NCI-H1105 (cell line): ENCODE results near the gene REEP6.
"Not testable (repeated sequence)": the region's sequence is repeated elsewhere in the genome, so short reads cannot be mapped to it uniquely, and the experiment has no call there.

Source experiments
- DNase-seq: peaks from one replicate; lab custom pipeline; 2025; lab: John Stamatoyannopoulos, UW

REEP6 gene

DNA sequence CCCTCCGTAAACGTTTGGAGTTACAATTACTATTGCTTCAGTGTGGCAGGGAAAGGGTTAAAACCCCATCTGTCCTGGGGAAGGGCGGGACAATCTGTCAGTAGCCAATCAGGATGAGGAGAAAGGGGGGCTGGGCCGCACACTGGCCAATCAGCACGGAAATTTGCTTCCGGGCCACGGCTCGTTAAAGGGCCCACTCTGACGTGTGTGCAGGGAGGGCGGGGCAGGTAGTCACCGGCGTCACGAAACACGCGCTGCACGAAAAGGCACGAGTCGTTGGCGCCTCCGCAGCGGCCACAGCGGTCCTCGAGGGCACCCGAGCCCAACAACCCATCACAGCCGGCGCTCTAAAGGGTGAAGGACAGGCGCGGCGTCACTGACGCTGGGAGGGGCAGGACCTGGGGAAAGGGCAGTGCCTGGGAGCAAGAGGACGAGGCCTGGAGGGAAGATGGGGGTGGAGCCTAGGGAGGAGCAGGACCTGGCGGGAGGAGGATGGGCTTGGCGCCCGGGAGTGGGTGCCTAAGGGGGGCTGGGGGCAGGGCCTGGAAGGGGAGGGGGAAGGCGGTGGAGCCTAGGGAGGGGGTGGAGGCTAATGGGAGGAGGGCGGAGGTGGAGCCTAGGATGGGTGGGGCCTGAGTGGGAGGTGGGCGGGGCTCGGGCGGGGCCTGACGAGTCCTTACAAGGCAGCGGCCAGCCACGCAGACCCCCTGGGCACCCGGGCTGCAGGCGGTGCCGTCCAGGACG, 17.0 kb downstream of the REEP6 start:
- DNase-seq = peak; percentile 90

DNA sequence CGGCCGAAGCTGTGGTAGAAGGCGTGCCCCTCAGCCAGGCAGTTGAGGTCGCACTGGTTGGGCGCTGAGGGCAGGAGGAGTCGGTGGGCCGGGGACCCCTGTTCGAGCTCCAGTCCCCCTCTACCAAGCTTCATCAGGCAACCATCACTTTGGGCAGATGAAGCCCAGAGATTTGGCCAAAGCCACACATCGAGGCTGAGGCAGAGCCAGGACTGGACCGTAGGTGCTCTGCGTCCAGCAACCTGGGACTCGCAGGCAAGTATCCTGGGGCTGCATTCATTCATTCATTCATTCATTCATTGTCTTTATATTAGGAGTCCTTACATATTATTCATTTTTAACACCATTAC, 17.5 kb downstream of the REEP6 start:
- DNase-seq = no peak

DNA sequence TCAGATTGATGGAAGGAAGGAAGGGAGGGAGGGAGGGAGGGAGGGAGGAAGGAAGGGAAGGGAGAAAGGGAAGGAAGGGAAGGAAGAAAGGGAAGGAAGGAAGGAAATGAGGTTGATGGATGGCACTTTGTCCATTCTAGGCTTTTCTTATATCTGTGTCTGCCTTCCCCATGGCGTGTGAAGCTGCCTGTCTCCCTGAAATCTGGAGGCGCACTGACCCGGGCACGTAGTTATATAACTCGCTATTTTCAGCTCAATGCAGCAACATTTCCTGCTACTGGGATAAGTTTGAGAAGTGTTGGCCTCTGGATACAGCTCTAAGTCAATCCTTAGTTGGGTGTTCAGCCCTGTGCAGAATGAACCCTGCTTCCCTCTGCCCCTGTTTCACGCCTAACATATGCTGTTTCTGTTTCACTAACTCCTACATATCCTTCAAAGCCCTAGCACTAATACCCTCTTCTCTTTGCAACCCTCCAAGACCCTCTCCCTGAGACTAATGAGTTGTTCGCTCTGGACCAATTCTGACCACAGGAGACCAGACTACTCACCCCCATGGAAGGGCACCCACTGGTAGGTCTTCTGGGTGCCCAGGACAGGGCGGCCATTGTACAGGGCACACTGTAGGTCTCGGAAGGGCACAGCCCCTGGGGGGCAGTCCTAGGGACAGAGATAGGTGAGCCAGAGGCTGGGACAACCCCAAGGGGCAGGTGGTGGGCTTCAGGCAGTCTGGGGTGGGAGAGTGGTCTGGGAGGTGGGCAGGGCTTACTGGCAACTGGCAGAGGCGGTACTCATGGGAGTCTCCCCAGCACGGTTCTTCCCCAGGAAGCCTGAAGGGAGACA, 18.8 kb downstream of the REEP6 start:
- no peak for DNase-seq

GRCh38 chr19:1510442-1510806, 19.4 kb downstream of the REEP6 start:
- no peak for DNase-seq

DNA sequence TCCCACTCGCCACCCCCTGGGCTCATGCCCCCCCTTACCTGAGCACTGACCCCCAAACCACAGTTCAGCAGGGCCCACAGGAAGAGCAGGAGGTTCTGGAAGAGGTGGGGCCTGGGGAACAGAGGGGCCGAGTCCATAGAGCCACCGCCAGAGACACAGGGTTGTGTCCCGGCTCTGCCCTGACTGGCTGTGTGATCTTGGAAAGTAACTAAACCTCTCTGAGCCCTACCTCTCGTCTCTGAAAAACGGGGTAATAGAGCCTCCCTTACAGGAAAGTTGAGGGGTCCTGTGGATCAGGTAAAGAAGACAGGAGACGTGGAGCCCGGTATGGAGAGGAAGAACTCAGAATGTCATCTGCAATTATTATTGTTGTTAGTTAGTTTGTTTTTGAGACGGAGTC, 19.8 kb downstream of the REEP6 start:
- DNase-seq = no peak

DNA sequence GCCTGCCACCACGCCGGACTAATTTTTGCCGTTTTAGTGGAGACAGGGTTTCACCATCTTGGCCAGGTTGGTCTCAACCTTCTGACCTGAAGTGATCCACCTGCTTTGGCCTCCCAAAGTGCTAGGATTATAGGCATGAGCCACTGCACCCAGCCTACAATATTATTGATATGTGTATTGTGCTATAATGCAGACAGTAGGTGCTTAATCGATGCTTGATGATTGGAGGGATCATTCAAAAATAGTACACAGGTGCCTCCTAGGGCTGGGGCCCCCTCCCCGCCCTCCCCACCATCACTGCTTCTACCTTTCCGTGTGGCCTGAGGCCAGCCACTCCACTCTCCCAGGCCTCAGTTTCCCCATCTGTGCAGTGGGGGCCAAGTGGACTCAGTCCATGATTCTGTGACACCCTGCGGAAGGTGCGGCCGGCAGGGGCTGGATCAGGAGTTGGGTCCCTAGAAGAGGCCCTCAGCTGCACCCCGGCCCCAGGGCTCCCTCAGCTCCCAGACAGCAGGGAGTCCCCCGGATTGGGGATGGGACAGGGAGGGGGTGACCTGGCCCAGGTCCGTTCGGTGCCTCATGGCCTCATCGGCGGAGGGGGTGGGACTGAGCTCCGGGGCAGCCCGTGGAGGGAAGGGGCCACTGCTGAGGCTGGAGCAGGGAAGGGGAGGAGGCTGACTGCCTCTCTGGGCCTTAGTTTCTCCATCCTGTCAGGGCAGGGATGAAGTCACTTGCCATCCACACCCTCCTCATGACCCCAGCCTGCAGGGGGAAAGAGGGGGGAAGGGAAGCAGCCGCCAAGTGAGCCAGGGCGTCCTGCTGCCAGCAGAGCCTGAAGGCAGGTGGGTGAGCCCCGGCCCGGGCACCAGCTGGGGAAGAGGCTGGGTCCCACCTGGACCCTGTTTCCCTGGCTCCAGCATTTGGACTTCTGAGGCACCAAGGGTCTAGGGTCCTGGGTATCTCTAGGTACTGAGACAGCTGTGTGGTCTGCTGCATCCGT, 20.6 kb downstream of the REEP6 start:
- no peak for DNase-seq

- no peak for DNase-seq
Observed at GRCh38 chr19:1512671-1513498, 21.9 kb downstream of the REEP6 start, which contains the start of gene ADAMTSL5. Gene ADAMTSL5, minus strand, starts transcription at chr19:1513019. Its CDS starts 2,076 bp downstream, at chr19:1510943.

DNA sequence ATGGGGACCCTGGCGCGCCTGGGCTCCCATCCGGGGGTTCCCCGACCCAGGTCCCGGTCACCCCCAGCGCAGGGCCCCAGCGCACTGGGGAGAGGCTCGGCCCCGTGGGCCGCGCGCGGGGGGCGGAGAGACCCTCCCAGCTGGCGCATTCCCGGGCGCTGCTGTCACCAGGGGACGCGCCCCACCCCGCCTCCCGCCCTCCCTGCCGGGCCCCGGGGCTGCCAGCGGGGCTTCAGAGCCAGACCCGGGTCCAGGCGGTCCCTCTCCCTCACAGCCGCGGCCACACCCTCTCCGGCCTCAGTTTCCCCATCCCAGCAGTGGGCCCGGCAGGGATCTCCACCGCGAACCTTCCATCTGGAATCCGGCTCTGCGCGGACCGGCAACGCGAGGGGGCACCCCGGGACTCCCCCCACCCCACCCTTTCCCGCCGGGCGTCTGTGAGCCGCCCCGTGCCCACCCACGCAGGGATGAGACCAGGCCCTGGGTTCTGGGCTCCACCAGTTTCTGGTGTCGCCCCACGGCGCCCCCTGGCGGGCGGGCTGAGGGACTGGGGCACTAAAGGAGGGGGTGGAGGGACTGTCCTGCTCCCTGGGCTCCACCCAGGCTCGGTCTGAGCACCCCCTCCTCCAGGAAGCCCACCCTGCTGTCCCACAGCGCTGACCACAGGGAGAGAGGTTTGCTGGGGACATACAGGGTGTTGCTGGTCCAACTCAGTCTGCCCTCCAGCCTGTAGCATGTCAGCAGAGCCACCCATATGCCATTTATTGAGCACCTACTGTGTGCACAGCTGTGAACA, 22.7 kb downstream of the REEP6 start:
- DNase-seq = no peak

- no peak for DNase-seq
Observed at GRCh38 chr19:1514295-1514661, 23.3 kb downstream of the REEP6 start.

GRCh38 chr19:1514986-1515721, 24.2 kb downstream of the REEP6 start:
- no peak for DNase-seq

DNA sequence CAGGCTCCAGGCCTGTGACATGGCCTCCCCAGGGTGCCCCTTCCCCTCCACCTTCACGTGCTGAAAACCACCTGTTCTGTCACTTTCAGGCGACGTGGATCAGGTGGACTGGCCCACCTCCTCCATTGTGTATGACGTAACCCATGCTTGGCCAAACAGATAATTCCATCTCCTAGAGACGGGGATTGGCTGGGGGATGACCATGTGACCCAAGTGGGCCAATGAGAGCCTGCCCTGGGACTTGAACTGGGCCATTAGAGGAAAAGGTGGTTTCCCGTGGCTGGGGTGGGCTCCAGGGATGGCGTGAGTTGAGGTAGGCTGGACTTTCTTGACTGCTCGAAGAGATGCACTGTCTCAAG, 25.4 kb downstream of the REEP6 start:
- no peak for DNase-seq

DNA sequence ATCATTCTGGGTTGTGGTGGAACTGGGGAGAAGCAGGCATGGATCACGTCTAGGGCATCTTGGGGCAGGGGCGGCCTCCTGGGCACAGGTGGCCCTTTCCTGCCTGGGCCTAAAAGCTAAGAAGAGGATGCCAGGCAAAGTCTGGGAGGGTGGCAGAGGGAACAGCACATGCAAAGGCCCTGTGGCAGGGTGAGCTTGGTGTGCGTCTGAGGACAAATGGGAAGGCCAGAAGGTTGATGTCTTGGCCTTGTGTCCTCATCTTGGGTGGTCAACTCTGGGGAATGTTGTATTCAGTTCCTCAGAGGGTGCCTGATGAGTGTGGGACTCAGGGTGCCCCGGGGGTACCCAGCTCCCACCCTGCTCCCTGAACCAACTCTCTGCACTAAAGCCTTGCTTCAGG, 27.5 kb downstream of the REEP6 start:
- DNase-seq = no peak

- not testable (repeated sequence) for DNase-seq
Observed at GRCh38 chr19:1519802-1520201, 28.8 kb downstream of the REEP6 start.

DNA sequence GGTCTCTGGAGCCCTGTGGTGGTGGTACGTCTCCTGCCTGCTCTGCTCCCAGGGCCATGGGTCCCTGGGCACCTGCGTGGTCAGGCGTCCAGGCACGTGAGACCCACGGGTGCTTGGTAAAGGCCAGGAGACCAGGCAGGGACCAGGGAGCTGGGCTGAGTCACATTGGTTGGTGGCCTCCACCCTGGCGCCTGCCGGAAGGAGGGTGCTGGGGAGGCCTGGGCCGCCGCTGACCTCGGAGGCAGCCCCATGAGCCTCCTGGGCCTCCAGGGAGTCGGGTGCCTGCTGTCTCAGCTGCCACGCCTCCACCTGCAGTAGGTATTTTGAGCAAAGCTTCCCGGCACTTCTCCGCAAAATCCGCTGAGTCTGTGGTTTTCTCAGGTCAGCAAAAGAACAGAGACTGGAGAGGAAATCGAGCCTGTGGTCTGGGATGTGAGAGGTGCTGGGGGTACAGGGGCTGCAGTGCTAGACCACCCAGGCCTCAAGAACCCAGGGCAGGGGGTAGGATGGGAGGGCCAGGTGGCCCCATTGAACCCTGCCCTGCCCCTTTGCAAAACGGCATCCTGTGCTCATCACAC, 29.3 kb downstream of the REEP6 start:
- DNase-seq = no peak

GRCh38 chr19:1521636-1522035, 30.7 kb downstream of the REEP6 start:
- no peak for DNase-seq

DNA sequence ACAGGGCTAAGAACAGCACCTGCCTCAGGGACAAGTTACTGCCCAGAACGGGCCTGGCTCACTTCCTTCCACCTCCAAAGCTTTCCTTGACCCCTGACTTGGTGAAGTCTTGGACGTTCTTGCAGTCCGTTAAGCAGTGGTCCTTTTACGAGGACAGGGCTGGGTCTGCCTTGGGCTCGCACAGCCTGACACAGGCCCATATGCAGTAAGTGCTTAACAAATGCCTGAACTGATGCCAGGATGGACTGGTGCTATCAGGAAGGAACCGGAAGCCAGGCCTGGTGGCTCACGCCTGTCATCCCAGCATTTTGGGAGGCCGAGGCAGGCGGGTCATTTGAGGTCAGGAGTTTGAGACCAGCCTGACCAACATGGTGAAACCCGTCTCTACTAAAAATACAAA, 31.1 kb downstream of the REEP6 start:
- DNase-seq = no peak

DNA sequence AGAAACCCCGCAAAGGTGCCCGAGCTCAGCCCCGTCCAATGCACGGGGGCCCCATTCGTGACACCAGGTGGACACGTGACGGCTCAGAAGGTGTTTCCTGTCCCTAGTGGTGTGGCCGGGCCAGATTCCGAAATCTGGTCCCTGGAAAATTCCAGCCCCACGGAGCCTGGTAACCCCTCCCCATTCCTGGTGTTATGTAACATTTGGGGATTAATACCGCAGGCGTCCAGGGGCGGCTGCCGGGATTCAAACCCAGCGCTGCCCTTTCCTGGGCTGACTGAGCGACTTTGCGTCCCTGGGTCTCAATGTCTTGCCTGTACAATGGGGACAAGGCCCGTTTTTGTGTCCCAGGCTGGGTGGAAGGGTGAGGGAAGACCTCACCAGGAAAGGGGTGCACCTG, 31.9 kb downstream of the REEP6 start:
- DNase-seq = no peak

DNA sequence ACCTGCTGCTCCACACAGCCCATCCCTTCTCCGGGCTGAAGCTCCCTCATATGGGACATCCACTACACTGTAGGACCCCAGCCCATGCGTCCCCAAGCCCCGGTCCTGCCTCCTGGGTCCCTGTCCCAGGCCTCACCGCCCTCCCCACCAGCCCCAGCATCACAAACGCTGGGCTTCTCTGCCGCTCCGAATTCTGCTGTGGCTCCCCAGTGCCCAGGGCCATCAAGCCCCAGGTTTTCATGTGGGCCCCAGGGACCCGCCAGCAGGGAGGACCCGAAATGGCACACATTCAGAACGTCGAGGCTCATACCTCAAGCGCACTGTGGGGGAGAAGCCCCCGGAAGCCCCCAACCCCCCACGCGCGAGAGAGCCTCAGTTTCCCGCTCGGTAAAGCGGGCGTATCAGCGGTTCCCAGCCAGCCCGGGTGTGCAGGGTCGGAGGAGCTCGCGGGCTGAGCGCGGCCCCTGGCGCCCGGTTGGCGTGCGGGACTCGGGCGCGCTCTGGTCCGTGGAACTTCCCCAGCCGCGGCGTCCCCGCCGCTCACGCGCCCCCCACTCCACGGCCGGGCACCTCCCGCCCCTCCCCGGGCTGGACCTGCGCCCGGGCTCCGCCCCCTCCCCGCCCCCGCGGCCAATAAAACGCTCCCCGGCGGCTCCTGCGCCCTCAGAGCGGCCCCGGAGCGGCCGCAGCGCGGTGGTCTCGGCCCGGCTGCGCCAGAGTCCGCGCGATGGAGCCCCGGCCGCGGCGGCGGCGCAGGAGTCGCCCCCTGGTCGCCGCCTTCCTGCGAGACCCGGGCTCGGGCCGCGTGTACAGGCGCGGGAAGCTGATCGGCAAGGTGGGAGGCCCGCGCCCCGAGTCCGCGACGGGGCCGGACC, 32.7 kb downstream of the REEP6 start, which contains the start of gene PLK5:
Gene PLK5 (plus strand): TSS at position 666 of the 875 bp plus-strand sequence. CDS start 2,920 bp downstream, outside the sequence.
- DNase-seq = no peak
